GM18498 (cell line): Measurements from ENCODE around the gene TGM1.

Experiments
- ATAC-seq: cut with Tn5 transposase; IDR thresholded peaks from one replicate; pipeline ENCODE4 v1.9.1; 2021; ENCODE audit warnings: mild to moderate bottlenecking, moderate library complexity; ENCODE audit not compliant: unreplicated experiment

TGM1 gene

DNA sequence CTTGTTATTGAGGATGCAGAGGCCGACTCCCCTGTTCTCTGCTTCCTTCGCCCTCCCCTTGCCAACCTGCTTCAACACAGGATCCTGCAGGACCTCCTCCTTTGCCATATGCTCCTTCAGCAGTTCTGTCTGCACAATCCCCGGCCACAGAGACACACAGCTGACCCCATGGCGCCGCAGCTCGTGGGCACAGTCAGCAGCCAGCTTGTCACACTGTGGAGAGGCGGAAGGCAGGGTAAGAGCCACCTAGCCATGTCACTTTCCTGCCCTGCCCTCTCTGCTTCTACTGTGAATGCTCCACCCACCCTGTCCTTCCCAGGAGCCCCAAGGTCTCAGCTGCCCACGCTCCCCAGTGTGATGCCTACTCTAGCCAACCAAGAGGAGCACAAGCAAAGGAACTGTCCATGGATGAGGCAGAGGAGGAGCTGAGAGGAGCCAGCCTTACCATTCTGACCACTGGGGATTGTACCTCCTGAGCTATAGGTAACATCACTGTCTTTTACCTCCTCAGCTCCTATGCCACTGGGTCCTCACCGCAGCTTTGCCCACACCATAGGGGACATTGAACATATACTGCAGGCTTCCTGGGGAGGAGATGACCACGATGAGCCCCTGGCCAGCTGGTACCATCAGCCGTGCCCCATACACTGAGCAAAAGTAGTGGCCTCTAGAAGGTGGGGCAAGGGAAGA, 29.3 kb upstream of the TGM1 start:
- ATAC-seq = no peak

- no peak for ATAC-seq
Measured at GRCh38 chr14:24291446-24292117, 28.6 kb upstream of the TGM1 start.

- no peak for ATAC-seq
Measured at GRCh38 chr14:24290746-24291145, 27.8 kb upstream of the TGM1 start.

GRCh38 chr14:24289649-24290280, 26.8 kb upstream of the TGM1 start:
- peak; percentile 65 for ATAC-seq

DNA sequence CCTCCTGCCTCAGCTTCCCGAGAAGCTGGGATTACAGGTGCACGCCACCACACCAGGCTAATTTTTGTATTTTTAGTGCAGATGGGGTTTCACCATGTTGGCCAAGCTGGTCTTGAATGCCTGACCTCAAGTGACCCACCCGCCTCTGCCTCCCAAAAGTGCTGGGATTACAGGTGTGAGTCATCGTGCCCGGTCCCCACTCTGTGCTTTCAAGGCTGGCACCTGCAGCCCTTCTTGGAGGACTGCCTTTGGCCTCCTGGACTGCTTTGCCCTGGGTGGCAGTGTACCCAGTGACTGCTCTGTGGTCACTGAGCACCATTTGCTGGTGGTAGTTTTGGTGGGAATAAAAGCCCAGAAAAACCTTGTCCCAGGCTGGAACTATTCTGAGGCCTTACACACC, 24.0 kb upstream of the TGM1 start:
- ATAC-seq = no peak

- no peak for ATAC-seq
Measured at GRCh38 chr14:24285351-24285750, 22.4 kb upstream of the TGM1 start.

DNA sequence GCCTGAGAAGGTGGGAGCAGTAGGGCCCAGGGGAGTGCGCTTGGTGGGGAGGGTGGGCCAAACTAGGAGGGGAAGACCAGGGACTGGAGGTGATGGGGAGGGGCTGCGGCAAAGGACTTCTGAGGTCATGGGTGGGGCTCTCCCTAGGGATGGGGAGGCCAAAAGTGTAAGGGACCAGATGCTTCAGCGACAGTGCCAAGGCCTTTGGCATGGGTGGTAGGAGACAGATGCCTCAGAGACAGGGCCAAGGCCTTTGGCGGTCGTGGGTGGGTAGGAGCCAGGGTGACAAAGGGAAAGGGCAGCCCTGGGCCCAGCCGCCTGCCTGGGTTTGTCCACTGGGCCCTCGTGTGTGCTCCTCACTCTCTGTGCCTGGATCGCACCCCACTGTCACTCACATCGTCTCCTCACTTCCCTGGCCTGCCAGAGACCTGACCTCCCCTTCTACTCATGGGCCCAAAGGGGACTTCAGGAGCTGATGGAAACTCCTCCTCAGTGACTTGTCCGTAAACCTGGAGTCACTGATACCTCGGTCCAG, 21.6 kb upstream of the TGM1 start:
- ATAC-seq = no peak

- no peak for ATAC-seq
Measured at GRCh38 chr14:24283796-24284460, 21.0 kb upstream of the TGM1 start.

DNA sequence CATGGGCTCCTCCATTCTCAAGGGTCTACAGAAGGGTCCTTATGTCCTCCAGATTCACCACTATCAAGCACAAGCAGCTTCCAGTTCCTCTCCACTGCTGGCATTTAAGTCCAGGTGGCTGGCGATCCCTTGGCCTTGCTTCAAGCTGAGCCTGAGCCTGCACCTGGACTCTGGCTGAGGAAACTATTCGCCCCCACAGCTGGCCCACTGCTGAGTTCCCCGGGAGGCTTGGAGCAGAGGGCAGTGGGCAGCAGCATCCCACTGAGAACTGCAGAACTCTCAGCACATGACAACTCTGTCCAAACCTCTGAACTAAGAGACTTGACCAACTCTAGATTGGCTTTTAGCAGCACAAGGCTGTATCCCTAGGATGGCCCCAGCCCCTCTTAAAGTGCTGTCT, 19.8 kb upstream of the TGM1 start:
- ATAC-seq = no peak

DNA sequence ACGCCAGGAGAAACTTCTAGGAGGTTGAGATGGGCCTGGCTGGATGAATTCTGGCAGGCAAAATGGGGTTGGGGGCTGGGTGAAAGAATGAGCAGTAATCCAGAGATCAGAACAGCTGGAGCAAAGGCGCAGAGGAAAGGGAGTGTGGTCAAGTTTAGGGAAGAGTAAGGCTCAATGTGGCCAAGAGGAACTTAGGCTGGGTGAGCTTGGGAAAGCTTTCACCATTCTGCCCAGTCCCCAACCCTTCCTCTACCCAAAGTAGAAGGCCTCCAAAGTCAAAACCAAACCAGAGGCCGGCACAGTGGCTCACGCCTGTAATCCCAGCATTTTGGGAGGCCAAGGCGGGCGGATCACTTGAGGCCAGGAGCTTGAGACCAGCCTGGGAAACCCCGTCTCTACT, 18.7 kb upstream of the TGM1 start:
- no peak for ATAC-seq

GRCh38 chr14:24280797-24281460, 18.0 kb upstream of the TGM1 start:
- ATAC-seq = no peak

DNA sequence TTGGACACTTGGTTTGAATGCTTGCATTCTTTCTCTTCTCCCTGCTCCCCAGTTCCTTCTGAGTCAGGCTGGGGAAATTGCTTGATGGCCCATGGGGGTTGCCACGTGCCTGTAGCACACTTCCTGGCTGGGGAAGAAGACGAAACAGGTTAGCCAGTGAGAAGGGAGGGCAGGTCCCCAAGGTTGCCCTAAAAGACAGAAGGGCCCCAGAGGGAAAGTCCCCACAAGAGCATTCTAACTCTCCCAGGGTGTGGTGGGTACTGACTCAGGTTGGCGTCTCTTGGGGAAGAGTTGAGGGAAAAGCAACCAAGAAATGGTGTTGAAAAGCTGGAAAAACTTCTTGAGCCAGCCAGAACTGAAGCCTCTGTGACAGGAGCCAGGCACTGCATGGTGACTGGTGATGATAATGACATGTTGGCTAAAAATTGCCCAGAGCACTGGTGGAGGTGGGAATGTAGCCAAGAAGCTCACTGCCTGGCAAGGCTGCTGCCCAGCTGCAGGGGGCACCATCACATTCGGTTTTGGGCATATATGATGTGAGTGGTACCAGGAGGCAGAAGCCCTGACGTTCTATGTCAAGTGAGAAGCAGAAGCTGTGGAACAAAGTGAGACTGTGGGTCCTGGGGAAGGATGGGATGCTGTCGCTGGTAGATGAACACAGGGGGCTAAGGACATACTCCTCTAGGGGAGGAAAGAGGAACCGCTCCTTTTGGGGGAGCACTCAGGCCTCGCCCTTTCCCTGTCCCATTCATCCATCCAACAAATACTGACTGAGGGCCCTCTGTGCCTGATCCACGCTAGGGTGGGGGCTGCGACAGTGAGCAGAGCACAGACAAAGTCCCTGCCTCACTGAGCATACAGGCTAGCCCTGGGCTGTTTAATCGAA, 16.6 kb upstream of the TGM1 start:
- peak; percentile 66 for ATAC-seq

DNA sequence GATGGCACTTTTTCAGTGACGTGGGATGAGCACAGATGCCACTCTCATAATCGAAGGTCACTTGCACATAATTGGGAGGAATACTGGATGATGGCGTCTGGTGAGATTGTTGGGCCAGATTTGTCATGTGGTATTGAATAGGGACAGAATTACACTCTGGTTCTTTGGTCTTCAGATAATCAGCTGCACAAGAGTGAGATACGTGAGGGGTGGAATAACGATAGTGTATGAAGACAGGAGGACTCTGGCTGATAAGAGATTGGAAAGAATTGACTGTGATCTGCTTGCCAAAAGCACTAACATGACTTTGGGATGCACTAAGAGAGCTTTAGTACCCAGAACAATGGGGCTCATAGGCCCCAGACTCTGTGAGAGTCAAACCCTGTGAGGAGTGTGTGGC, 15.4 kb upstream of the TGM1 start:
- ATAC-seq = no peak

DNA sequence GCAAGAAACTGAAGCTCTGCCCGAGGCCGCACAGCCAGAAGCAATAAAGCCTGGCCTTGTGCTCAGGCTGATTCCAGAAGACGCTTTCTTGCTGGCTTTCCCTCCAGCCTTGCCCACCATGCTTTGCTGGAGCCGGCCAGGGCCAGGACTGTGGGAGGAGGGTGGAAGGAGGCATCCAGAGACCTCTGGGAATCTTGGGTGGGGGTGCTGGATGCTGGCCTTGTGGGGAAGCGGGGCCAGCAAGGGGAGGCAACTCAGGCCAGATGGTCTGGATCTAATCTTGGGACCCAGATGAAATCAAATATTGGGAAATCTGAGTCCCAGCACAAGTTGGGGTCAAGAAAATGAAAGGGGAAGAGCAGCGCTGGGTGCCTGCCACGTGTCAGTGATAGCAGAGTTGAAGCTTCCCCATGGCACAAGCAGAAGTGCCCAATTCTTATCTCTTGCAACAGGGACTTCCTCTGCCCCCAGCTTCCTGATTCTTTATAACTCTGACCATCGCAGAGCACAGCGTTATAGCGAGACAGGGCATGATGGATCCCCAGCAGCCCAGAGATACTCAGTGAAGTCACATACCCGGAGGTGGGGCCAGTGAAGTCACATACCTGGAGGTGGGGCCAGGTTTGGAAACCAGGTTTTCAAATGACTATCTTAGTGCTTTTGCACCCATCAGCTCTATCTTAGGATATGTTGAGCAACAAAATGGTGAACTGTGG, 14.8 kb upstream of the TGM1 start:
- no peak for ATAC-seq

- ATAC-seq = no peak
Measured at GRCh38 chr14:24277071-24277470, 14.1 kb upstream of the TGM1 start.

DNA sequence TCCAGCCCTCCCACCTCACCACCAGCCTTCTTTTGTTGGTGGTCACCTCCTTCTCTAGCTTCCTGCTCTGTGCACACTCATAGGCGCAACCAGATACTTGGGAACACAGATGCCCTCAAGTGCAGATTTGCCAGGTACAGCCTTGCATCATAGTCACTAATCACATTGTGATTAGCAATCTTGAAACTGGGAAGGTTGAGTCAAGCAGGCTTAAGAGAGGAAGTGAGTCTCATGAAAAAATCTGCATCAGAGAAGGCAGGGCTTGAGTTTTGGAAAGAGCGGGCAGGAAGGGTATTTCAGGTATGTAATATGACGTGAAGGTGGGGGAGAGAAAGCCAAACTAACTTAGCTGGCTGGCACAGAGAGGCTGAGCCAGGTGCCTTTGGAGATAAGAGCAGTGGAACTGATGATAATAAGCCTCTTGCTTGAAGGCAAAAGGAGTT, 11.1 kb upstream of the TGM1 start:
- ATAC-seq = peak; percentile 40

DNA sequence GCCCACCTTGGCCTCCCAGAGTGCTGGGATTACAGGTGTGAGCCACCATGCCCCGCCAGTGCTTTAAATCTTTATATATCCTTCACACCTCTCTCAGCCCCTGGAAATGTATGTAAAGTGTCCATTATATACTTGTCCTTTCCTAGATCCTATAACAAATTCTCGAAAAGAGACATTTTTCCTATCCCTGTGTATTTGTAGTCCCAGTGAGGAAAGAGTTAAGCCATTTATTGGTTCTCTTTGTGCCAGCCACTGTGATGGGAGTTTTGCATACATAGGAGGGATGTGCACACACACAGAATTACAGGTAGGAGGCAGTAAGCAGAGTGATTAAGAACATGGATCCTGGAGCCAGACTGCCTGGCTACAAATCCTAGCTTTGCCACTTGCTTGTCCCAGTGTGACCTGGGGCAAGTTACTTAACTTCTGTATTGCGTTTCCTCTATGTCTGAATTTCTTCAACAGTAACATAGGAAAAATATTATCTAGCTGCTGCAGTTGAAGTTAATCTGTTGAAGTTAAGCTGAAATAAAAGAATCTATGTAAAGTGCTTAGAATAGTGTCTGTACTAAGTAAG, 10.5 kb upstream of the TGM1 start:
- no peak for ATAC-seq

GRCh38 chr14:24272467-24272866, 9.5 kb upstream of the TGM1 start:
- ATAC-seq = no peak

GRCh38 chr14:24271834-24272263, 8.9 kb upstream of the TGM1 start:
- no peak for ATAC-seq
